HL-60 (cell line): ENCODE data around the gene ARID1A.

Experiments
- DNase-seq, 2 experiments: peaks; one replicate each; pipeline ENCODE4 v3.0.0-alpha.2; 2010 to 2020; ENCODE audit warnings: low read depth in 1 of 2, low spot score in 1 of 2
- H3K27ac ChIP-seq: fragments of 250-450 bp; sonication (Bioruptor Pico); replicated peaks from 2 replicates; pipeline ENCODE4 v1.5.1; 2020; ENCODE audit warnings: mild to moderate bottlenecking, moderate library complexity
- H3K27me3 ChIP-seq: fragments of 250-450 bp; sonication (Bioruptor Pico); 2 replicates; pipeline ENCODE4 v1.5.1; 2021; ENCODE audit warnings: mild to moderate bottlenecking, moderate library complexity; ENCODE audit not compliant: insufficient read depth, poor library complexity, severe bottlenecking
- H3K4me3 ChIP-seq: replicated peaks from 2 replicates; pipeline ENCODE4 v1.5.1; 2011; ENCODE audit warnings: mild to moderate bottlenecking, control low read depth, low read length; ENCODE audit not compliant: insufficient read depth
- GABPA ChIP-seq: IDR thresholded peaks from 2 replicates; pipeline ENCODE4 v1.6.1; 2012; ENCODE audit warnings: low read depth
- POLR2AphosphoS5 ChIP-seq: IDR thresholded peaks from 2 replicates; pipeline ENCODE4 v1.6.1; 2012; ENCODE audit warnings: low read depth
- SPI1 ChIP-seq: IDR thresholded peaks from 2 replicates; pipeline ENCODE4 v1.6.1; 2012; ENCODE audit warnings: low read depth, mild to moderate bottlenecking, borderline replicate concordance
- TF ChIP-seq, protein P1 (sequence below): IDR thresholded peaks from 2 replicates; pipeline ENCODE4 v1.6.1; 2012; ENCODE audit warnings: low read depth; ENCODE audit not compliant: insufficient replicate concordance
- TF ChIP-seq, protein P2 (sequence below): IDR thresholded peaks from one replicate; pipeline ENCODE4 v1.5.1; 2011; ENCODE audit warnings: low read length, control low read depth, inconsistent platforms; ENCODE audit not compliant: insufficient read depth

Gene ARID1A

DNA sequence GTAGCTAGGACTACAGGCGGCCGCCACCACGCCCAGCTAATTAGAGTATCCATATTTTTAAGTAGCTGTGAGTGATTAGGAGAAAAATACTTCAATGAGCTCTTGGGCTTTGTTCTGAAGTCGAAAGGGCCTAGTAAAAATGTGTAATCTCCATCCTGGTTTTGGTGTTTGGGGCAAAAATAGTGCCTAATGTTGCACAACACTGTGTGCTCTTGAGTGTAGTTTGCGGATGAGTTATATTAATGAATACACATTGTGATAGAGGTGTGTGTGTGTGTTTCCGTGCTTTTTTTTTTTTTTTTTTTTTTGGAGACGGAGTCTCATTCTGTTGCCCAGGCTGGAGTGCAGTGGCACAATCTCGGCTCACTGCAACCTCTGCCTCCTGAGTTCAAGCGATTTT is 6.3 kb upstream of the ARID1A start:
- no peak for DNase-seq
- Histone ChIP-seq H3K4me3 (no peak overlapping the region), H3K27ac (no peak overlapping the region), H3K27me3 (no peaks in the 10 kb centered on the region)
- TF ChIP-seq, protein P1, sequence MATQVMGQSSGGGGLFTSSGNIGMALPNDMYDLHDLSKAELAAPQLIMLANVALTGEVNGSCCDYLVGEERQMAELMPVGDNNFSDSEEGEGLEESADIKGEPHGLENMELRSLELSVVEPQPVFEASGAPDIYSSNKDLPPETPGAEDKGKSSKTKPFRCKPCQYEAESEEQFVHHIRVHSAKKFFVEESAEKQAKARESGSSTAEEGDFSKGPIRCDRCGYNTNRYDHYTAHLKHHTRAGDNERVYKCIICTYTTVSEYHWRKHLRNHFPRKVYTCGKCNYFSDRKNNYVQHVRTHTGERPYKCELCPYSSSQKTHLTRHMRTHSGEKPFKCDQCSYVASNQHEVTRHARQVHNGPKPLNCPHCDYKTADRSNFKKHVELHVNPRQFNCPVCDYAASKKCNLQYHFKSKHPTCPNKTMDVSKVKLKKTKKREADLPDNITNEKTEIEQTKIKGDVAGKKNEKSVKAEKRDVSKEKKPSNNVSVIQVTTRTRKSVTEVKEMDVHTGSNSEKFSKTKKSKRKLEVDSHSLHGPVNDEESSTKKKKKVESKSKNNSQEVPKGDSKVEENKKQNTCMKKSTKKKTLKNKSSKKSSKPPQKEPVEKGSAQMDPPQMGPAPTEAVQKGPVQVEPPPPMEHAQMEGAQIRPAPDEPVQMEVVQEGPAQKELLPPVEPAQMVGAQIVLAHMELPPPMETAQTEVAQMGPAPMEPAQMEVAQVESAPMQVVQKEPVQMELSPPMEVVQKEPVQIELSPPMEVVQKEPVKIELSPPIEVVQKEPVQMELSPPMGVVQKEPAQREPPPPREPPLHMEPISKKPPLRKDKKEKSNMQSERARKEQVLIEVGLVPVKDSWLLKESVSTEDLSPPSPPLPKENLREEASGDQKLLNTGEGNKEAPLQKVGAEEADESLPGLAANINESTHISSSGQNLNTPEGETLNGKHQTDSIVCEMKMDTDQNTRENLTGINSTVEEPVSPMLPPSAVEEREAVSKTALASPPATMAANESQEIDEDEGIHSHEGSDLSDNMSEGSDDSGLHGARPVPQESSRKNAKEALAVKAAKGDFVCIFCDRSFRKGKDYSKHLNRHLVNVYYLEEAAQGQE = no peak
- TF ChIP-seq, protein P2, sequence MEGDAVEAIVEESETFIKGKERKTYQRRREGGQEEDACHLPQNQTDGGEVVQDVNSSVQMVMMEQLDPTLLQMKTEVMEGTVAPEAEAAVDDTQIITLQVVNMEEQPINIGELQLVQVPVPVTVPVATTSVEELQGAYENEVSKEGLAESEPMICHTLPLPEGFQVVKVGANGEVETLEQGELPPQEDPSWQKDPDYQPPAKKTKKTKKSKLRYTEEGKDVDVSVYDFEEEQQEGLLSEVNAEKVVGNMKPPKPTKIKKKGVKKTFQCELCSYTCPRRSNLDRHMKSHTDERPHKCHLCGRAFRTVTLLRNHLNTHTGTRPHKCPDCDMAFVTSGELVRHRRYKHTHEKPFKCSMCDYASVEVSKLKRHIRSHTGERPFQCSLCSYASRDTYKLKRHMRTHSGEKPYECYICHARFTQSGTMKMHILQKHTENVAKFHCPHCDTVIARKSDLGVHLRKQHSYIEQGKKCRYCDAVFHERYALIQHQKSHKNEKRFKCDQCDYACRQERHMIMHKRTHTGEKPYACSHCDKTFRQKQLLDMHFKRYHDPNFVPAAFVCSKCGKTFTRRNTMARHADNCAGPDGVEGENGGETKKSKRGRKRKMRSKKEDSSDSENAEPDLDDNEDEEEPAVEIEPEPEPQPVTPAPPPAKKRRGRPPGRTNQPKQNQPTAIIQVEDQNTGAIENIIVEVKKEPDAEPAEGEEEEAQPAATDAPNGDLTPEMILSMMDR = no peak
- no peak for TF ChIP-seq SPI1
- TF ChIP-seq GABPA = no peak
- TF ChIP-seq POLR2AphosphoS5 = no peak

DNA sequence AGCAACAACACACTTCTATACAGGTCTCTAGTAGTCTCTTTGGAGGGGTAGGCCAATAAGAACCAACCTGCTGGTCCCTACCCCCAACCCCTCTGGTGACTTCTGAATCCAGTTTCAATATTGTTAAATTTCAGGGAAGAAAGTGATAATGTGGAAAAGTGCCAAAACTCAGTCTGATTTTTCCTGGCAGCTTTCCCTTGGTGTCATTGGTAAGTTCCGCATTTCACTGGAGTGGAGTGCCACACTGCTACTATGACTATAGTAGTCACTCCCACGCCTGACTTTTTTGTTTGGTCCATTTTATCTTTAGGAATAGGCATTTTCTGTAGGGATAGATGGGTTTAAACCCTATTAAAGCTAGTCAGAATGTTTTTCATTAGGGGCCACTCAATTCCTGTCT is 5.7 kb upstream of the ARID1A start:
- Histone ChIP-seq H3K4me3 (no peak overlapping the region), H3K27ac (peak overlapping the region; percentile 97), H3K27me3 (no peaks in the 10 kb centered on the region)
- TF ChIP-seq SPI1 (no peak), POLR2AphosphoS5 (no peak), GABPA (no peak)
- TF ChIP-seq, protein P2 = no peak
- TF ChIP-seq, protein P1 = no peak
- peak in 1 of 2 experiments; percentile 58 for DNase-seq

GRCh38 chr1:26690576-26691031 is 5.2 kb upstream of the ARID1A start:
- Histone ChIP-seq H3K27me3 (no peaks in the 10 kb centered on the region), H3K4me3 (no peak overlapping the region), H3K27ac (peak overlapping the region; percentile 97)
- DNase-seq = no peak
- TF ChIP-seq, protein P2 = no peak
- TF ChIP-seq, protein P1 = no peak
- no peak for TF ChIP-seq GABPA
- no peak for TF ChIP-seq POLR2AphosphoS5
- TF ChIP-seq SPI1 = no peak
